GM18505 (cell line): Measurements from ENCODE around the gene LPAR3.
A peak's percentile ranks its signal among the peaks of the same experiment; 100 is the strongest.

Experiments
- ATAC-seq: cut with Tn5 transposase; IDR thresholded peaks from one replicate; pipeline ENCODE4 v1.9.1; 2021; ENCODE audit not compliant: unreplicated experiment
- POLR2A ChIP-seq: IDR thresholded peaks from 4 replicates; pipeline ENCODE4 v1.6.1; 2011; ENCODE audit warnings: borderline replicate concordance; ENCODE audit not compliant: insufficient read depth, insufficient read length; ENCODE audit errors: extremely low read depth

Gene LPAR3

DNA sequence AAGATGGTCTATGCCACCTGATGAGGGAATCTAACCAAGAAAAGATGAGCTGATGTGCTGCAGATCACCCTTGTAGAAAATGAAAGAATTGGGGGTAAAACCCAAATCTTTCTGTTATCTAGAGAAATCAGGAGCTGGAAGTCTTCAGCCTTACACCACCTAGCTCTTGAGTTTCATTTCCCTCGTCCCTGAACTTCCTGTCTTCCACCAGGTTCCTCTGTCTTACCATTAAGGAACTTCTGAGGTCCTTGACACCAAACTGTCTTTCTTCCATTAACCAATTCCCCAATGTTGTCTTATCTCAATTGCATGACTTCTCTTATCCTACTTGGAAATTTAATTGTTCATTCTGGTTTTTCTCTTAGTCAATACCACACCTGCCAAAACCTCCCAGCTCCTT is 31.5 kb downstream of the LPAR3 start:
- ATAC-seq = no peak
- TF ChIP-seq POLR2A = no peak

DNA sequence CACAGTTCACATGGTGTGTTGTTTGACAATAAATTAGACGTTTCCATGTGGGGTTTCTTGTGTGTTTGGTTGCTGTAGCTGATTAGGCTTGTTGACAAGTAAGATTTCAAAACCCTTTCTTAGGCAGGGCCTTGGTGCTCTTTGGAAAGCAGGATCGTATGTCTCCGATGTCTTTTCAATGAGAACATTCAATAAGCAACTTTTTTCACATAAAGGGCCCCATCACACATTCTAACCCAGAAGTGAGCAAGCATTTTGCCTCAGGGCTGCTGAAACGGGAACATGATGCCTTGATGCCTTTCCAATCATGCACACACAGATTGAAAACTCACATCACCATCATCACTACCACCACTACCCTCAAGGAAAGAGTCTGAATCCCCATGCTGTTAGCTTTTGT is 33.1 kb downstream of the LPAR3 start:
- no peak for TF ChIP-seq POLR2A
- no peak for ATAC-seq

DNA sequence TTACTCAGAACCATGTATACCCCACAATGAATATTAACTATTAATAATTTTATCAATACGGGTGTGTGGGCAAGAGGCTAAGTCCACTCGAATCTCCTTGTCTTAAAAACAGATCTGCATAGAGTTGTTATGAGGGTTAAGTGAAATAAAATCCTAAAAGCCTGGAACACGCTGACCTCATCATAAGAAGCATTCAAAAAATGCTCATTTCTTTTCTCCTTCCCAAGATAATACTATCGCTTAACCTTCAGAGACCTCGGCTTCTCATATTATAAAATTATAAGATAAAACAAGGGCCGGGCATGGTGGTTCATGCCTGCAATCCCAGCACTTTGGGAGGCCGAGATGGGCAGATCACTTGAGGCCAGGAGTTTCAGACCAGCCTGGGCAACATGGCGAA is 35.1 kb downstream of the LPAR3 start:
- no peak for ATAC-seq

DNA sequence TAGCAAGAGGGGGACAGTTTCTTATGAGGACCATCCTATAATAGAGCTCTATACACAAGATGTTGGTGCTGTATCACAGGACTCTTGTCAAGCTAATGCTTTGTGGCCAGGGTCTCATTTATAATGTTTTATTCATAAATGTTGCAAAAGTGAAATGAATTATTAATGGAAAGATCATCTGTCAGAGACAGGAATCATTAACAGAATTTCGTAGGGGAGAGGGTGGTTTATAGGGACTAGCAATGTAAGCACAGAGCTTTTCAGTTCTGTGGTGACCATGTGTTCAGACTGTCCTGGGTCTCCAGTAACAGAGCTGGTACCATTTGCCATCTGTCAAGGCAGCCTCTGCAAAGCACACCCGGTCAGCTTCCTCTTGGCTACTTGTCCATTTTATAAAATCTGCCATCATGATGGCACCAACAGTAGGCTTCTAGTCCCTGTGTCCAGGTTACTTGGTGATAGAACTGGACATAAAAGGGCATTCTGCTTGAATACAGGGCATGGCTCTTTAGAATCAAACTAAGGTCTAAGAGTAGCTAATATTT is 36.2 kb downstream of the LPAR3 start:
- ATAC-seq = no peak
- no peak for TF ChIP-seq POLR2A

More for the DNA sequence above, 35.1 kb downstream of the LPAR3 start:
- no peak for TF ChIP-seq POLR2A

DNA sequence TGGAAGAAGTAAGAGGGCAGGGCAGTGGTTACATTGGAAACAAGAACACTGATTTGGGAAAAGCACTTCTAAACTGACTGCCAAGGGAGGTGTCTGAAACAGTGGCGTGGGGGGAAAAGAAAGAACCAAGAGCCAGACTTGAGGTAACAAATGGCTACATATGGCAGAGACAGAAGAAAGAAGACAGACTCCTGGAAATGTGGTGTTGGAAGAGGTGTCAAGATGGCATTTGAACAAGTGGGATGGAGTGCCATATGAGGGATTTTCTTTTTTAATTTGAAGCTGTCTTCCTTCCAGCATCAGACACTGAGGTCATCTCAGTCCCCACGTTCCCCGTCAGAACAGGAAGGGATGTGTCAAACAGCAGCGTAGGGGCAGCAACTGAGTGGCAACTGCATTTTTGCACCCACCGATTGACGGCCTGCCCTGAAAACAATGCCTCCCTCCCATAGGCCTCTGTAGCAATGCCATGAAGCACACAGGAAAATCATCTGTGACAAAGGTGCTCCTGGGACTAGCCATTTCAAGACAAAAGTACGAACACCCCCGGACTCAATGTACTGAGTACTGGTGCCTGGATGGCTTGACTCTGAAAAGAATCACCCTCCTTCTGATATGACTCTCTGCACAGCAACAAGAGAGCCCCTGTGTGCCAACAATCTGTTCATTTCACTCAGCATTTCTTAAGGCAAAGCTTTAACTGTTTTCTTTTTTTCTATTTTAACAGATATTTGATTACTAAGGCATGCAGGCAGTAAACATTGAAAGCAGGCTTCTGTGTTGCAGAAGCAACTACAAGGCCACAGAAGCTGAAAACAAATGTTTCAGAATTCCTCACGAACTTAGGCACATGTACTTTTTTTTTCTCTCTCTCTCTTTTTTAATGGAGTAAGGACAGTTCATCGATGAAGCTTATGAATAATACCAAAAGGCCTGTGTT is 37.0 kb downstream of the LPAR3 start:
- ATAC-seq = no peak
- no peak for TF ChIP-seq POLR2A

DNA sequence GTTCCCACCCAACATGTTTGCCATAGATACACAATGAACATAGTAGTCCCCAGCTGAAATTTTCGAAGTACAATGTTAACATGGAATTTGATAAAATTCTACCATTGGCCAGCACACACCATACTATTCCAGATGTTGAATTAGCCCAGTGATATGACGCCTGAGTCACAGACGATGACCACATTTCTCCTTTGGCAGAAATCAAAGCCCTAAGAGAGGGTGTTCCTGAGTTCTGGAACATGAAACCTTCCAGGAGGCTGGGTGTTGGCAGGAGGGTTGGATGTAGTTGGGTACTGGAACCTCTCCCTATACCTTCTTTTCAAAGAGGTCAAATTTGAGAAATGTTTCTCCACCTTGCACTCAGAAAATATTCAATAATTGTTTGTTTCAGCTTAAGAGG is 37.8 kb downstream of the LPAR3 start:
- no peak for TF ChIP-seq POLR2A
- ATAC-seq = no peak

DNA sequence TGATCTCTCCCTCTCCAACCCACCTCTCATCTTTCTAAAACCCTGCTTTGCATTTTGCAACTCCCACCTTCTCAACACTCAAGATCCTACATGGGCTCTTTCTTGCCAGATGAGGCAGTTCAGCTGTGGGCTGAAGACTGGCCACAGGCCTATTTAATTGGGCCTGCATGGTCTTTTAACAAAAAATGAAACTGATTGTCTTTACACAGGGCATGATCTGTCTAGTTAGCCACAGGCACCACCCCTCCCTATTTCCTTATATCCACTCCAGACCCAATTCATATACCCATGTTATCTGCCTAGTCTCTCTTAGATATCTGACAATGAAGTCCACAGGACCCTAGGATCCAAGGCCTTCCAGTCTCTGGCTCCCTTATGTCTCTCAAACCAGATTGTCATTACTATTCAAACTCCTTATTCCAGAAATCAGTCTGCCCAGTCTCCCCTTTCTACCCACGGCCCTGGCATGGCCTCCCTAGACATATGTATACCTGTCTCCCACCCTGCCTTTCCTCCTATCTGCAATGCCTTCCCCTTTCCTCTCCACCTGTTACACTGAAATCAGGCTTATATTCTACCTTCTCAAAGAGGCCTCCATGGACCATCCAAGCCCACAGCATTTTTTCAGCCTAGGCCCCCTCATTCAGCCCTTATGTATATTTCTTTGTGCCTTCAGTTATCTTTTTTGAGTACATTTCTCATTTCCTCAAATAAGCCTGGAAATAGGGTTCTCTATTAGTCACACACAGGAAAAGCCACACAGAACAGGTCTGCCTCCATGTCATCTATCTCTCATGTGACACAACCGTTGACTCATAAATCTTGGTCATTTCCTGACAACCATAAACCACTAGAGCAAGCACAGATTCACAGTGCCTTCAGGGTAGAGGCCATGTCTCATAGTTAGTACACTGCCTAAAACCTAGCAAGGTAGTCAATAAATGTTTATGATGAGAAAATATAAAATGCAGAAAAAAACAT is 39.0 kb downstream of the LPAR3 start:
- TF ChIP-seq POLR2A = no peak
- peak; percentile 98 for ATAC-seq

DNA sequence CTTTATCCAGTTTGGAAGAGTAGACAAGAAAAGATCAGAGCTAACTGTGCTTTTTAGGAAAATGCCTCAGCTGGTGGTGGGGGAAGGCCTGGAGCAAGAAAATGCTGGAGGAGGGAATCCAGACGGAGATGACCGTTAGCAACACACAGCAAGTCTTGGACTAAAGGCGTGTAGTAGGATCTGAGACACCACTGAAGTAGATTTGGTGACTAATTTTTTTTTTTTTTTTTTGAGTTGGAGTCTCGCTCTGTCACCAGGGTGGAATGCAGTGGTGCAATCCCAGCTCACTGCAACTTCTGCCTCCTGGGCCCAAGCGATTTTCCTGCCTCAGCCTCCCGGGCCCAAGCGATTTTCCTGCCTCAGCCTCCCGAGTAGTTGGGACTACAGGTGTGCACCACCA is 41.2 kb downstream of the LPAR3 start:
- TF ChIP-seq POLR2A = no peak
- no peak for ATAC-seq

DNA sequence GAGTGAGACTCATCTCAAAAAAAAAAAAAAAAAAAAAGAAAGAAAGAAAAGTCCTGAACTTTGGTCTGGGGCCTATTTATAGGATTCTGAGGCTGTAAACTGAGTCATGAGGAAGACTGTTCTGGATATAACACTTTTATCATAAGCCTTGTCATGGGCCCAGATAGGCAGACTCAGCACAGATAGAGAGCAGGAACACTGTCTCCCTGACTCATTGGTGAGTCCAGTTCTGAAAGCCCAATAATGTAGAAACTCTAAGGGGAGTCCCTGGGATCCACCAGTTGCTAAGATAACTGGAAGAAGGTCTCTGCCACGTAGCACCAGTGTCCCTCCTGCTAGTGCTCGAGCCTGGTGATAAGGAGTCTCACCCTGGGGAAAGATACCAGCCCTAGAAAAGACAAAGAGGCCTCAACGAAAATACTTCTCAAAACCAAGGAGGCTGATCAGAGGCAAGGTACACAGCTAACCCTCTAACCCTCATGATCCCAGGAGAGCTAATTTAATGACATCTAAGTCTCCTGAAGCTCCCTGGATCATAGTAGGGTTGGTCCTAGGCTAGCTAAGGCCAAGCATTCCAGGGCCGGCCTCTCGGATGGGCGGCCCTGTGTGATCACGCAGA is 43.5 kb downstream of the LPAR3 start:
- no peak for TF ChIP-seq POLR2A
- no peak for ATAC-seq

DNA sequence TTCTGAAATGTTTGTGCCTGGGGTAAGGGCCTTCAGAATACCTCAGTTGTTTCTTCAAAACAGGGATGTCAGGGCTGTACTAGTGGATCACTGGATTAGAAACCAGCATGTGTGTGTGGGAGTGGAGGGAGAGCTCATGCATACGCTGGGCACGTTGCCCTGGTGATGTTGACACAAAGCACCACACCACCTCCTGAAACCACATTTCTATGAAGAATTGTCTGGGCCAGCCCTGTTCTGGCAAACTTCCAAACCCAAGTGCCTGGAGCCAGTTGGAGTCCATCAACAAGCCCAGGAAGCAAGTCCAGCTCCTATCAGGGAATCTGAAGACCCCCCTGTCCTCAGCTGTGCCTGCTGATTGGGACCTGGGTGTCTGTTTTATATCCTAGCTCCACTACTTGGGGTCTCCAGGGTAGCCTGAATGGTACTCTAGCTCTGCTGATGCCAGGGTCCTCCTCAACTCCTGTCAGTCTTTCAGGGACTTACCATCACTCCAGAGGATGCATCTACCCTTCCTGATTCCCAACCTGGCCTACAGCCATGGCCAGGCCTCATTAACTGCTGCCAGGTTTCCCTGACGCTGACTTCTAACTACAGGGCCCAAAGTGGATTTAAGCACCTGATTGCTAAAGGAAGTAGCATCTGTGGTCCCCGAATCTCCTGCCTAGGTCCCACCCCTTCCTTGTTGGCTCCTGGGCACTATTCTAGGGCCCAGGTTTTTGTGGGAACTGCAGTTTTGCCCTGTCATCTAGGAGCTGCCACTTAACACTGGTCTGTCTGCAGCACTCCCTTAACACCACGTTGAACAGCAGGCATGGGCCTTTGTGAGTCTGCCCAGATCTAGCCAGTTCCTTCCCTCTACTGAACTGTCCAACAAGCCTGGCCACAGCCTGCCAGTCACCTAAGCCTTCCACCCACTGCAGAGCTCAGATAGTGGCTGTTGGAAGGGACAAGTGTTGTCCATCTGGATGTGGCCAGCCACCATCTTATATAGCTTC is 45.5 kb downstream of the LPAR3 start:
- no peak for TF ChIP-seq POLR2A
- peak; percentile 65 for ATAC-seq

DNA sequence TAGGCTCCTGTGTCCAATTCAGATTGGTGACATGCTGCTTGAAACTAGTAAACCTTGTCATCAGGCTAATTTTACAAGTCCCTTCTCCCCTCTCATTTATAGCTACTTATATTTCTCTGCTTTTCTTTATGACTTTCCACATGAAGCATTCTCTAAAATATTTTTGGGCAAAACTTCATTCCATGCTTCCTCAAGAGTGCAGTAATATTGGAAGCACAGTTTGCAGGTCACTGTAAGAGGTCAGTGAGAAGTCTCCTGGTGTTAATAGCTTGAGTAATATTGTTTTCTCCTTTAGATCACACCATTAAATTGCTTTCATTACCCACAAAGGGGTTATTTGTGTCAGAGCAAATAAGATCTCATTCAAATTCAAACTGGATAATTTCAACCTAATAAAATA is 46.6 kb downstream of the LPAR3 start:
- no peak for TF ChIP-seq POLR2A
- ATAC-seq = no peak

DNA sequence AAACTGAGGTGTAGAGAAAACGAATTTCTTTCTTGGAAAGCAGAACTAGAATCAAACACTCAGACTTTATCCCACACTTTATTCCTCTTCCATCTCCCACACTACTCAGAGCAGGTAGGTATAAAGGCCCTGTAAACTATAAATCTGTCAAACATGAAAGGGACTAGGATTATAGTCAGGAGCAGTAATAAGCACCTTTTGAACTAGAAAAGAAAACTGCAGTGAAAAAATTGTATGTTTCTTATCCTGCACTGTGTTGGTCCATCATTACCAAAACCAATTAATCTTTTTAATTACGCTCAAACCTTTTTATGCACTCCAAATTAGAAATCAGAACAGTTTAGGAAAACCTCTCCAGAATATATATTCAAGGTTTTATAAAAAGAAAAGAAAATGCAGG is 47.6 kb downstream of the LPAR3 start:
- no peak for ATAC-seq

More for the DNA sequence above, 47.6 kb downstream of the LPAR3 start:
- TF ChIP-seq POLR2A = no peak
